Measurements from ENCODE around the gene TSPAN18. TPM values are rescaled to one million over a fixed set of nuclear protein-coding genes. Genes with fewer than 3 reads are reported as not detected.

Gene TSPAN18
- total and polyA plus RNA-seq, 10 of the 15 experiments (the other 5 are each of a cell fraction or from before 2014, with no cell fraction given) = 0.02 to 0.77 (median 0.13) TPM; not detected in 1

- no peak for TF ChIP-seq SIN3A (IDR thresholded peaks at IDR 0.05; ENCODE audit: low read depth, low read length)
- no peak for TF ChIP-seq SUZ12 (IDR thresholded peaks at IDR 0.05; ENCODE audit: unreplicated experiment)
These were observed 196.4 kb downstream of the TSPAN18 start (continued) for GRCh38 chr11:44923115-44923514.

GRCh38 chr11:44923806-44924205 lies 197.0 kb downstream of the TSPAN18 start:
- ChIA-PET SMC1A (ENCODE audit: uncharacterized antibody, unreplicated experiment) (no interaction called here), CTCF (no interaction called here), POLR2A (no interaction called here), RAD21 (ENCODE audit: unreplicated experiment) (interaction anchor here (0.7 kb wide), 1 partner anchor 15 kb away, joined by 3 read pairs; no protein-coding TSS in a partner anchor)
- intact Hi-C loops (cut with micrococcal nuclease; ENCODE audit: unreplicated experiment) (no loop called here), in situ Hi-C loops (cut with MboI) (no loop called here)
- Histone ChIP-seq H3K27me3 (replicated peaks in 1 of 2; ENCODE audit: control insufficient read depth in 2 of 2, insufficient read depth in 2 of 2, low read length in 1 of 2) (peaks cover 0 to under 1% of the 10 kb centered on the region in 2 experiments; a peak in 2 of 4 replicates), H3K4me1 (ENCODE audit: control insufficient read depth, insufficient read depth, low read length) (no peaks in the 10 kb centered on the region), H3K9ac (ENCODE audit: control insufficient read depth, insufficient read depth, low read length) (no peak overlapping the region), H3K79me2 (ENCODE audit: control insufficient read depth, insufficient read depth, low read length) (no peaks in the 10 kb centered on the region), H3K4me3 (no peak overlapping the region), H2AFZ (ENCODE audit: control insufficient read depth, low read depth, low read length) (no peak overlapping the region), H3K36me3 (ENCODE audit: control insufficient read depth in 2 of 2, insufficient read depth in 2 of 2, low read length in 1 of 2) (no peaks in the 10 kb centered on the region), H3K4me2 (ENCODE audit: control insufficient read depth, insufficient read depth) (no peak overlapping the region), H3K27ac (ENCODE audit: control insufficient read depth, insufficient read depth) (no peak overlapping the region), H4K20me1 (ENCODE audit: control insufficient read depth, insufficient read depth) (no peaks in the 10 kb centered on the region; the same call in 1 of the 2 replicates), H3K9me3 (replicated peaks; ENCODE audit: control insufficient read depth, insufficient read depth, low read length) (no peaks in the 10 kb centered on the region)
- ATAC-seq (no peak), DNase-seq (ENCODE audit: low read depth, low spot score) (no peak), FAIRE-seq (no peak)
- BruUV-seq (replicated peaks) = no TSS peak
- WGBS (ENCODE audit: insufficient coverage, insufficient replicate concordance, low lambda C conversion rate, missing lambda C conversion rate) = 59% methylated on average over 3 of the region's 3 CpGs
- TF ChIP-seq, protein P1, sequence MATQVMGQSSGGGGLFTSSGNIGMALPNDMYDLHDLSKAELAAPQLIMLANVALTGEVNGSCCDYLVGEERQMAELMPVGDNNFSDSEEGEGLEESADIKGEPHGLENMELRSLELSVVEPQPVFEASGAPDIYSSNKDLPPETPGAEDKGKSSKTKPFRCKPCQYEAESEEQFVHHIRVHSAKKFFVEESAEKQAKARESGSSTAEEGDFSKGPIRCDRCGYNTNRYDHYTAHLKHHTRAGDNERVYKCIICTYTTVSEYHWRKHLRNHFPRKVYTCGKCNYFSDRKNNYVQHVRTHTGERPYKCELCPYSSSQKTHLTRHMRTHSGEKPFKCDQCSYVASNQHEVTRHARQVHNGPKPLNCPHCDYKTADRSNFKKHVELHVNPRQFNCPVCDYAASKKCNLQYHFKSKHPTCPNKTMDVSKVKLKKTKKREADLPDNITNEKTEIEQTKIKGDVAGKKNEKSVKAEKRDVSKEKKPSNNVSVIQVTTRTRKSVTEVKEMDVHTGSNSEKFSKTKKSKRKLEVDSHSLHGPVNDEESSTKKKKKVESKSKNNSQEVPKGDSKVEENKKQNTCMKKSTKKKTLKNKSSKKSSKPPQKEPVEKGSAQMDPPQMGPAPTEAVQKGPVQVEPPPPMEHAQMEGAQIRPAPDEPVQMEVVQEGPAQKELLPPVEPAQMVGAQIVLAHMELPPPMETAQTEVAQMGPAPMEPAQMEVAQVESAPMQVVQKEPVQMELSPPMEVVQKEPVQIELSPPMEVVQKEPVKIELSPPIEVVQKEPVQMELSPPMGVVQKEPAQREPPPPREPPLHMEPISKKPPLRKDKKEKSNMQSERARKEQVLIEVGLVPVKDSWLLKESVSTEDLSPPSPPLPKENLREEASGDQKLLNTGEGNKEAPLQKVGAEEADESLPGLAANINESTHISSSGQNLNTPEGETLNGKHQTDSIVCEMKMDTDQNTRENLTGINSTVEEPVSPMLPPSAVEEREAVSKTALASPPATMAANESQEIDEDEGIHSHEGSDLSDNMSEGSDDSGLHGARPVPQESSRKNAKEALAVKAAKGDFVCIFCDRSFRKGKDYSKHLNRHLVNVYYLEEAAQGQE (IDR thresholded peaks at IDR 0.05; ENCODE audit: low read depth, low read length) = no peak
- TF ChIP-seq WRNIP1 (IDR thresholded peaks at IDR 0.05; ENCODE audit: borderline replicate concordance, low read depth, low read length) = no peak
- TF ChIP-seq PAX5 (IDR thresholded peaks at IDR 0.05; ENCODE audit: borderline replicate concordance, low read depth, low read length) = no peak
- TF ChIP-seq JUND (IDR thresholded peaks at IDR 0.05; ENCODE audit: low read depth, low read length) = no peak
- no peak for TF ChIP-seq POLR2AphosphoS5 (IDR thresholded peaks at IDR 0.05; ENCODE audit: low read length)
- TF ChIP-seq, protein P2, sequence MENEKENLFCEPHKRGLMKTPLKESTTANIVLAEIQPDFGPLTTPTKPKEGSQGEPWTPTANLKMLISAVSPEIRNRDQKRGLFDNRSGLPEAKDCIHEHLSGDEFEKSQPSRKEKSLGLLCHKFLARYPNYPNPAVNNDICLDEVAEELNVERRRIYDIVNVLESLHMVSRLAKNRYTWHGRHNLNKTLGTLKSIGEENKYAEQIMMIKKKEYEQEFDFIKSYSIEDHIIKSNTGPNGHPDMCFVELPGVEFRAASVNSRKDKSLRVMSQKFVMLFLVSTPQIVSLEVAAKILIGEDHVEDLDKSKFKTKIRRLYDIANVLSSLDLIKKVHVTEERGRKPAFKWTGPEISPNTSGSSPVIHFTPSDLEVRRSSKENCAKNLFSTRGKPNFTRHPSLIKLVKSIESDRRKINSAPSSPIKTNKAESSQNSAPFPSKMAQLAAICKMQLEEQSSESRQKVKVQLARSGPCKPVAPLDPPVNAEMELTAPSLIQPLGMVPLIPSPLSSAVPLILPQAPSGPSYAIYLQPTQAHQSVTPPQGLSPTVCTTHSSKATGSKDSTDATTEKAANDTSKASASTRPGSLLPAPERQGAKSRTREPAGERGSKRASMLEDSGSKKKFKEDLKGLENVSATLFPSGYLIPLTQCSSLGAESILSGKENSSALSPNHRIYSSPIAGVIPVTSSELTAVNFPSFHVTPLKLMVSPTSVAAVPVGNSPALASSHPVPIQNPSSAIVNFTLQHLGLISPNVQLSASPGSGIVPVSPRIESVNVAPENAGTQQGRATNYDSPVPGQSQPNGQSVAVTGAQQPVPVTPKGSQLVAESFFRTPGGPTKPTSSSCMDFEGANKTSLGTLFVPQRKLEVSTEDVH (IDR thresholded peaks at IDR 0.05; ENCODE audit: low read depth, partially characterized antibody) = no peak
- TF ChIP-seq HDAC2 (IDR thresholded peaks at IDR 0.05) = no peak
- TF ChIP-seq STAT3 (IDR thresholded peaks at IDR 0.05; ENCODE audit: low read depth, low read length) = no peak
- TF ChIP-seq, protein P3, sequence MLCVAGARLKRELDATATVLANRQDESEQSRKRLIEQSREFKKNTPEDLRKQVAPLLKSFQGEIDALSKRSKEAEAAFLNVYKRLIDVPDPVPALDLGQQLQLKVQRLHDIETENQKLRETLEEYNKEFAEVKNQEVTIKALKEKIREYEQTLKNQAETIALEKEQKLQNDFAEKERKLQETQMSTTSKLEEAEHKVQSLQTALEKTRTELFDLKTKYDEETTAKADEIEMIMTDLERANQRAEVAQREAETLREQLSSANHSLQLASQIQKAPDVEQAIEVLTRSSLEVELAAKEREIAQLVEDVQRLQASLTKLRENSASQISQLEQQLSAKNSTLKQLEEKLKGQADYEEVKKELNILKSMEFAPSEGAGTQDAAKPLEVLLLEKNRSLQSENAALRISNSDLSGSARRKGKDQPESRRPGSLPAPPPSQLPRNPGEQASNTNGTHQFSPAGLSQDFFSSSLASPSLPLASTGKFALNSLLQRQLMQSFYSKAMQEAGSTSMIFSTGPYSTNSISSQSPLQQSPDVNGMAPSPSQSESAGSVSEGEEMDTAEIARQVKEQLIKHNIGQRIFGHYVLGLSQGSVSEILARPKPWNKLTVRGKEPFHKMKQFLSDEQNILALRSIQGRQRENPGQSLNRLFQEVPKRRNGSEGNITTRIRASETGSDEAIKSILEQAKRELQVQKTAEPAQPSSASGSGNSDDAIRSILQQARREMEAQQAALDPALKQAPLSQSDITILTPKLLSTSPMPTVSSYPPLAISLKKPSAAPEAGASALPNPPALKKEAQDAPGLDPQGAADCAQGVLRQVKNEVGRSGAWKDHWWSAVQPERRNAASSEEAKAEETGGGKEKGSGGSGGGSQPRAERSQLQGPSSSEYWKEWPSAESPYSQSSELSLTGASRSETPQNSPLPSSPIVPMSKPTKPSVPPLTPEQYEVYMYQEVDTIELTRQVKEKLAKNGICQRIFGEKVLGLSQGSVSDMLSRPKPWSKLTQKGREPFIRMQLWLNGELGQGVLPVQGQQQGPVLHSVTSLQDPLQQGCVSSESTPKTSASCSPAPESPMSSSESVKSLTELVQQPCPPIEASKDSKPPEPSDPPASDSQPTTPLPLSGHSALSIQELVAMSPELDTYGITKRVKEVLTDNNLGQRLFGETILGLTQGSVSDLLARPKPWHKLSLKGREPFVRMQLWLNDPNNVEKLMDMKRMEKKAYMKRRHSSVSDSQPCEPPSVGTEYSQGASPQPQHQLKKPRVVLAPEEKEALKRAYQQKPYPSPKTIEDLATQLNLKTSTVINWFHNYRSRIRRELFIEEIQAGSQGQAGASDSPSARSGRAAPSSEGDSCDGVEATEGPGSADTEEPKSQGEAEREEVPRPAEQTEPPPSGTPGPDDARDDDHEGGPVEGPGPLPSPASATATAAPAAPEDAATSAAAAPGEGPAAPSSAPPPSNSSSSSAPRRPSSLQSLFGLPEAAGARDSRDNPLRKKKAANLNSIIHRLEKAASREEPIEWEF (IDR thresholded peaks at IDR 0.05; ENCODE audit: insufficient replicate concordance, low read depth, low read length) = no peak
- no peak for TF ChIP-seq ZNF207 (IDR thresholded peaks at IDR 0.05; ENCODE audit: borderline replicate concordance)
